Kidney tubule cell (primary cell): ENCODE measurements around the gene NLGN1.

Experiments used
- DNase-seq: peaks from one replicate; pipeline ENCODE4 v3.0.0-alpha.2; 2018; ENCODE audit warnings: low spot score

Gene NLGN1

GRCh38 chr3:173770011-173770410 lies 372.5 kb downstream of the NLGN1 start:
- DNase-seq, result peak; percentile 55

DNA sequence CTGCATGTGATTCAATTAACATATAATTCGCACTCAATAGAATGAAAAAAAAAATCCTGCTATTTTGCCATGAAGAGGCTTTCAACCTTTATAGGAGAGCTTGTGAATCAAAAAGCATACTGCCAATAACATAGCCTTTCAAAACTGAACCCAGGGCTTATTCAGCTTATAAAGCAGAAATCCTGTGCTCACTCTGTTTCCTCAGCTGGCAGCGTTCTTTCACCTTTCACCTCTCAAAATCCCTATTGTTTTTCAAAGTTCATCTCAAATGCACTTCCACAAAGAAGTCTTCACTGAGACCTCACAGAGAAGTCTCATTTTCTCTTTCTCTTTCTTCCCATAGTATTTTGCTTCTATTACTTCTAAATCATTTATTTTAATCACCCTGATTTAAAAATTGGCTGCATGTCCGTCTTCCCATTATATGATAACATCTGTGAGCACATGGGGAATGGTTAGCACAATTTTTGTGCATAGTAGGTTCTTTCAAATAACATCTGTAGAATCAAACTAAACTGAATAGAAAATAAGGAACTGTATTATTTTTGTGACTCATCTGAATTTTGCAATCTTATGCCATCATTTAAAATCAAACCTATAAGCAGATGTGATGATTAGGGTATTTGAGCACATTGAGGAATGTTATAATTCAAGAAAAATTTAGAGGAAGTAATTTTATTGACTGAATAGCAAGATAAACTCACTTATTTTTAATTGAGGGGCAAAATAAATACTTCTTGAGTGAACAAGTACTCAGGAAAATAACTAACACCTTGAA lies 373.4 kb downstream of the NLGN1 start:
- no peak for DNase-seq

GRCh38 chr3:173773800-173774199 lies 376.3 kb downstream of the NLGN1 start:
- DNase-seq, result no peak

GRCh38 chr3:173774294-173774693 lies 376.8 kb downstream of the NLGN1 start:
- DNase-seq, result no peak

DNA sequence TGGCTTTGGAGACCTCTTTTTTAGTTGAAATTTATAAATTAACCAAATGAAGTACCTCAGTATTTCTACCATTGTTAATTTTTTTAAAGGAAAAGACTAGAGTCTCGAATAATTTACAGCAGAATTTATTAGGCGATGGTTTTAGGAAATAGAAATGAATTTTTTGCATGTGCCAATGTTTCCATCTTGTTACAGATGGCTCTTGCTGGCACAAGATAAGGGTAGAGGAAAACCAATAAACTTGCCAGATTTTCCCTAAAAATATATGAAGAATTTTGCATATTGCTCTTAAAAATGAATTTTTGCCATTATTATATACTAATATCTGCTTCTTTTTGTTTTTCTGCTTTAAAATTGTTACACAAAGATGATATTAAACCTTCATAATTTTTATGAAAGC lies 380.7 kb downstream of the NLGN1 start:
- DNase-seq, result no peak

GRCh38 chr3:173780067-173780466 lies 382.5 kb downstream of the NLGN1 start:
- no peak for DNase-seq

GRCh38 chr3:173785004-173785403 lies 387.5 kb downstream of the NLGN1 start:
- DNase-seq, result no peak

DNA sequence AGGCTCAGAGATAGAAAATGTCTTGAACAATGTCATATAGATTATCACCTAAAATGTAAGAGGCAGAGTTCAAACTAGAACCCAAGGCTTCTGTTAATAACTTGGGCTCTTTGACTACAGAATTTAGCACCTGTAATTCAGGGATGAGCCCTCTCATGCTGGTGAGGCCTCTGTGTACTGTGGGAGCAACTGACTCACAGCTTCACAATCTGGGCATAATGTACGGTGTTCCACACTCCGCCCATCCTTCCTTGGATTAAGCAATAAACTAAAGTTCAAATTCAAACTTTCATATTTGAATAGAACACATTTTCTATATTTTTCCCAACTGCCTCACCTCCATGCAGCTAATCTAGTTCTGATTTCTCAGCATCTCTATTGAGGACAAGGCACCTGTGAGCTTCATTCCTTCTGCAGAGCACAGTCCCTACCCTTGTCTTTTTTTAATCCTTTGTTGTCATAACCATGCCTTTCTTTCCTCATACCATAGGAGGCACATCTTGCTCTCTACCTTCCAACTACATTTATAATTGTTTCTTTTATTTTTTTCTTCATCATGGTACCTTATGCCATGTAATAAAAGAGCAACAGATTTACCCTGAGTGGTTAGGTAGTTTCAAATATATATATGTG lies 392.1 kb downstream of the NLGN1 start:
- DNase-seq, result peak; percentile 18

DNA sequence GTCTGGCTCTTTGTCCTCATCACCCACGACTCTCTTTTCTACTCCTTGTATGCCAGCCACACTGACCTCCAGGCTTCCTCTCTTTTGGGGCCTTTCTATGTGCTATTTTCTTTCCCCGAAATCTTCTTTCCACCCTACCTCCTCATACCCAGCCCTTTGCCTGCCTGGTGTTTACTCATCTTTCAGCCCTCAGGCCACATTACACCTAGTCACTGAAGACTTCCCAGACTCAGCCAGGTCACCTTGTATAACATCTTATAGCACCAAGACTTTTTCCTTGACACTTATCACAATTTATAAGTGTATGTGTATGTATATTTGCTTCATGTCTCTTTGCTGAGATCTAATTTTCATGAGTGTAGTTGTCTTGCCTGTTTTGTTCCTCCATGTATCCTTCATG lies 396.4 kb downstream of the NLGN1 start:
- DNase-seq, result no peak

DNA sequence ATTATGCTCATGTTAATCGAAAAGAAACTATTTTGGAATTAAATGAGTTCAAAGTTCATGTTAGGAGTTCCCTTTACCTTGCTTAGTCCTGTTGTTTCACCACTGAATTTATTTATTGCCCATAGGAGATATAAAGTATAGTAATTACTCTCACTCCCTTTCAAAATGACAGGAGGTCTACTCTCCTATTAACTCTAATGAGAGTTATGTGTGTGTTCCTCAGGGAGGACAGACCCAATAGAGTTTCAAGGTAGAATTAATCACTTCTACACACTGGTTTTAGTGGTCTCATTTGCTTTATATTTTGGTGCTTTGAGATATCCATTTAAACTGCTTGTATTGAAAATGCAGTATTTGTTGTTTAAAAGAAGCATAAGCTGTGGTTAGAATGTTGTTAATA lies 398.9 kb downstream of the NLGN1 start:
- DNase-seq, result no peak

DNA sequence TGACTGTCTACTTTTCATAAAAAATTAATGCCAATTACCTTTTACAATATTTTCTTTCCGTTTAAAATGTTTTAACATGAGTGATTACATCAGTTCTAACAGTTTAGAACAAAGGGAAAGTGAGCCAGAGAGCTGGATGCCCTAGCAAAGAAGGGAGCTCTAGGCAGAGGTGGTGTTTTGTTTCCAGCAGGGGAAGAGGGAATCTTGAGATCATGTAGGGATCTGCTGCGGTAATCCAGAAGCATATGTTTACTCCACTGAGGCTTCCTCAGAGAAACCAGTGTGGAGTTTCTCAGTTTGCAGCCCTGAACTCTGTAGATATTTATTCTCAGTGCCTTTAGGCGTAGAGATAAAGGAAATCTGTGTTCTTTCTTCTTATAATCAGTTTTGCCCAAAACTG lies 399.3 kb downstream of the NLGN1 start:
- no peak for DNase-seq

- DNase-seq, result no peak
These were observed 401.7 kb downstream of the NLGN1 start for GRCh38 chr3:173799060-173799816.

DNA sequence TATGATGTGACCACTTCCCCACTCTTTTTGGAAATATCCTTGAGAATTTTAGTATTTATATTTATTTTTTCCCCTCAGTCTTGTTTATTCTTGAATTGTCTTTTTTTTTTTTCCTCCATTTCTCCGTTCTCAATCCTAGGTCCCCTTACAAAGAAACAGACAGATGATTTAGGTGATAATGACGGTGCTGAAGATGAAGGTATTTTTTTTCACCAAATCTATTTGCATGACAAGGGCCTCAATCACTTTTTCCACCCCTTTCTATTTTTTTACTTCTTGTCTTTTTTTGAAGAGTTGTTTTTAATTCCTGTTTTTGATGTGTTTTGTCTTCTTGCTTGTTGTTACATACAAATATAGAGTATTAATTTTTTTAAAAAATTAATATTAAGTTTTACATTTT lies 402.6 kb downstream of the NLGN1 start:
- DNase-seq, result no peak

DNA sequence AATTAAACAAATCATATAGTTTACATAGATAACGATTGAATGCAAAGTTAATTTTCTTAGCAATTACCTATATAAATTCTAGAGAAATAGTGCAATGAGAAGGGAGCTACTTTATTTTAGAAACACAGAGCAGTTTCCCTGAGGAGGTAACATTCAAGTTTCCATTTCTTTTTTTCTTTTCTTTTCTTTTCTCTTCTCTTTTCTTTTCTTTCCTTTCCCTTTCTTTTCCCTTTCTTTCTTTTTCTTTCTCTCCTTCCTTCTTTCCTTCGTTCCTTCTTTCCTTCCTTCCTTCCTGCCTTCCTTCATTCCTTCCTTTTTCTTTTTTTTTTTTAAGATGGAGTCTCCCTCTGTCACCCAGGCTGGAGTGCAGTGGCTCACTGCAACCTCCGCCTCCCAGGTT lies 417.3 kb downstream of the NLGN1 start:
- DNase-seq, result no peak

DNA sequence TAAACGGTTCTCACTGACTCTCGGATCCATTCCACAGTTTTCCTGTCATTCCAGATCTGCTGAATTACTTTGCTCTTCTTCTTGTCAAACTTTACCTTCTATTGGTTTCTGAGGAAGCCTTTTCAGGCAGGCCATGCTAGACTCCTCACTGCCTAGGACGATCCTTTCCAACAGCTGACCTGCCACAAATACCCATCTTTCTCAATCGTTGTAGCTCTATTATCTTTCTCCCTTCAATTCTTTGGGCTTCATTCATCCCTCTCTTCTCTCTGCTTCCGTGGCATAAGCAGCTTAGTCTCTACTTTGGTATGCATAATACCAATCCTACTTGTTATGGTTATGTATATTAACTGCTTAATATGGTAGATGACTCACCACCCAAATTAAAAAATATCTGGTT lies 421.8 kb downstream of the NLGN1 start:
- DNase-seq, result no peak

- DNase-seq, result no peak
These were observed 426.4 kb downstream of the NLGN1 start for GRCh38 chr3:173823911-173824460.

GRCh38 chr3:173825730-173826129 lies 428.2 kb downstream of the NLGN1 start:
- no peak for DNase-seq

DNA sequence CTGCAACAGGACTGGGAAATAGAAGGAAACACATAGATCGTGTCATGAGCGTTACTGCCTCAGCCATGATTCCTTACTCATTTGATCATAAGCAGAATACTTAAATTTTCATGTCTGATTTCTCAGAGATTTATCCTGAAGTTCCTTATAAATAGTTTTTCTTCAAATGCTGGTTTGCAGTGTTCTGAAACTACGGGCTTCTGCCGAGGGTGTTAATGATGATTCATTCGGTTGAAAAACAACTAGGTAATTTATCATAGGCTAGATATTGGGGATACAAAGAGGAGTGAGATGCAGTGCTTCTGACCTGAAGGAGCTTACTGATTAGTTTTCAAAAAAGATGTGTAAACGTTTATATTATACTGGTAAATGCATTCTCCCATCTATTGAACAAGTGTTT lies 428.9 kb downstream of the NLGN1 start:
- DNase-seq, result no peak

- DNase-seq, result peak; percentile 13
These were observed 429.5 kb downstream of the NLGN1 start for GRCh38 chr3:173826901-173827609.

DNA sequence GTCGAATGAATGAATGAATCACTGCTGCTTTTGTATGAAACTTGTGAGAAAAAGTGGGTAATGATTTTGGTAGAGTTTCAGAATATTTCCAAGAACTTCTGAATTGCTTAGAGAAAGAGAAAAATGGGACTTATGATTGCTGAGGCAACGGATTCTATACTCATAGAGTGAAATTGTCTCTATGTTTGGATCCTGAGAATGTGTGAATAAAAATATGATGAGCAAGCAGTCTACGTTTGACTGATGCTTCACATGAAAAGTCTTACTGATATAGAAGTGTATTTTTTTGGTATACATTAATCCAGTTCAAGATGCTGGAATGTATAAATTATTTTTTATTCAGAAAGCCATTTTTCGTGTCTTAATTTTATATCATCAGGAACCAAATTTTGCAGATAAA lies 441.1 kb downstream of the NLGN1 start:
- DNase-seq, result no peak

DNA sequence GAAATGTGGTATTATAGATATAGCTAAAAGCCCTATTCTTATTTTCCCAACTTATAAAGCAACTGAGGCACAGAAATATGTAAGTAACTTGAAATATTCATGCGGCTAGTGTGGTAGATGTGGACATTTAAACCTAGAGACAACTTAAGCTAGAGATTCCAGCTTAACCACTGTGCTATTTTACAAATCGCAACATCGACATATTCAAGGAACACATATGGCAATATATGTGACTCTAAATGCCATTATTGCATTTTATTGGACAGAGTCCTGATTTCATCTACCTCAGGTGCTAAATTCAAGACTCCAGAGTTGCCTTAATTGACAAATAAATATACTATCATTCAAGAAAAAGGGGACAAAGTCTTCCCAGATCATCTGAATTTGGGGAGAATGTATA lies 442.3 kb downstream of the NLGN1 start:
- no peak for DNase-seq

- DNase-seq, result no peak
These were observed 443.8 kb downstream of the NLGN1 start for GRCh38 chr3:173841334-173841733.
